GM21360 (cell line): ENCODE data around the gene LCE2B.

Source experiments
- ATAC-seq: cut with Tn5 transposase; IDR thresholded peaks from one replicate; pipeline ENCODE4 v1.9.1; 2021; ENCODE audit warnings: mild to moderate bottlenecking, moderate library complexity; ENCODE audit not compliant: unreplicated experiment

The LCE2B gene

DNA sequence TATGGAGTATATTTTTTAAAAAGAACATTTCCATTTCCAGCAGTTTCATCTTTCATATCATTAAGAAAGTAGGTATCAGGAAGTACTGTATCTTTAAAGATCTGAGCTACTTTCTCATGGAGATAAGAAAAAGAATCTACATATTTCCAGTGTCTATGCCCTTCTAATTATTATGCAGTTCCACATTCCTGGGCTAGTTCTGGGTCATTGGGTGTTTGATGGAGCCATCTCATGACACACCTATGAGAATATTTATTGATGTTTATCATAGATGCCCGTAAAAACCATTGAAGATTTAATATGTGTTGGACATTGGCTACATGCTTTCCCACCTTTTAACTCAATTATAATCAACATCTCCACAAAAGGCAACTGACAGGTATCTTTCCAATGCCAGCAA, 43.1 kb downstream of the LCE2B start:
- no peak for ATAC-seq

GRCh38 chr1:152735648-152736047, 49.7 kb downstream of the LCE2B start:
- ATAC-seq: no peak
